ENCODE measurements around the gene OR10G8.
"Not testable (repeated sequence)": the region's sequence is repeated elsewhere in the genome, so short reads cannot be mapped to it uniquely, and the experiment has no call there.

OR10G8 gene, protein sequence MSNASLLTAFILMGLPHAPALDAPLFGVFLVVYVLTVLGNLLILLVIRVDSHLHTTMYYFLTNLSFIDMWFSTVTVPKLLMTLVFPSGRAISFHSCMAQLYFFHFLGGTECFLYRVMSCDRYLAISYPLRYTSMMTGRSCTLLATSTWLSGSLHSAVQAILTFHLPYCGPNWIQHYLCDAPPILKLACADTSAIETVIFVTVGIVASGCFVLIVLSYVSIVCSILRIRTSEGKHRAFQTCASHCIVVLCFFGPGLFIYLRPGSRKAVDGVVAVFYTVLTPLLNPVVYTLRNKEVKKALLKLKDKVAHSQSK

DNA sequence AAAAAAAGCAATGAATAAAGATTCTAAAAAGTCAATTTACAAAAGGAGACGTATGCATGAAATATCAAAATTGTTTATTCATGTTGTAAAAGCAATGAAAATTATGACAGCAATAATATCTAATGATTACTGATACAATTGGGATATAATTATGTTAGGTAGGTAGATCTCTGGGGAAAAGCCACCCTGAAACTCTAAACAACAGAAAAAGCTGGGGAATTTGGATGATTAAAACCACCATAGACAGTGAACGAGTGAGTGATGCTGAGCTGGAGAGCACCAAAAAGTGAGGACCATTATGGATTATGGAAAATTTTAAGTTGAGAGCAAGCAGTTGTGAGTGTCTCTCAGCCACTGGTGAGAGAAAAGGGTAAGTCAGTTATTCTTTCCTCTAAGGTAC, at the start of gene OR10G8:
Gene OR10G8 (plus strand): TSS at position 301 of the 400 bp plus-strand sequence. CDS start 2,825 bp downstream, outside the sequence.
- no peak for DNase-seq

GRCh38 chr11:123977731-123978347, 48.8 kb upstream of the OR10G8 start, which contains the start of gene OR10S1:
Gene OR10S1, minus strand, starts transcription at chr11:123977781. Its CDS starts 117 bp downstream, at chr11:123977664.
- no peak for DNase-seq

DNA sequence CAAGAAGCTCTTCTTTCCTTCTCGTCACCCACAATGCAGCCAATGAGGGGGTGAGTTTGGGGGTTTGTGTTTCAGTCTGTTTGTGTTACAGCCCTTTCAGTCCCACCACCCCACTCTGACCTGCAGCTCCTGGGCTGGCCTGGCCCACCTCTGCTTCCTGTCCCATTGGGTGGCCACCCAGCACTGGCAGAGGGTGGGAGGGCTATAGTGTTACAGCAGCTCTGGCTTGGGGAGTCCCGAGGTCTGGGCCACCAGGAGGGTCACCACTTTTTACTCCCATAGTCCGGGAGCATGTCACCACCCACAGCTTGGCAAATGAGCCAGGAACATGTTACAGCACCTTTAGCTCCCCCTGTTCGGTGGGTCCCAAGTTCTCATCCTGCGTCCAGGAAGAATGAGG, 47.3 kb upstream of the OR10G8 start:
- no peak for DNase-seq

DNA sequence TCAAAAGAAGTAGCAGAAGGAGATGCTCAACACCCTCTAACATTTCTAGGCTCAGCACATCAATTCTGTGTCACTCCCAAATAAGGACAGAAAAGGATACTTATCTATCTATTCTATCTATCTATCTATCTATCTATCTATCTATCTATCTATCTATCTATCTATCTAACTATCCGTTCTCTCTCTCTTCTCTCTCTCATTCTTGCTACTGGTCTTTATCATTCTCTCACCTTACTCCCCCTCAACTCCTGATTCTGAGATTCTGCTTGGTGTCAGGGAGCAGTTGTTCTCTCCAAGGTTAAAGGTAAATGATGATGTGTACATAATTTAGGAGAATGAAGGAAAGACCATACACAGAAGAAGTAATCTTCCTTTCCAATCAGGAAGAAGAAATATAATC, 31.5 kb upstream of the OR10G8 start, which contains the start of gene OR10G6:
Gene OR10G6 (minus strand): TSS at position 43 of the 400 bp plus-strand sequence. CDS start 0 bp downstream, at position 43.
- DNase-seq: no peak

DNA sequence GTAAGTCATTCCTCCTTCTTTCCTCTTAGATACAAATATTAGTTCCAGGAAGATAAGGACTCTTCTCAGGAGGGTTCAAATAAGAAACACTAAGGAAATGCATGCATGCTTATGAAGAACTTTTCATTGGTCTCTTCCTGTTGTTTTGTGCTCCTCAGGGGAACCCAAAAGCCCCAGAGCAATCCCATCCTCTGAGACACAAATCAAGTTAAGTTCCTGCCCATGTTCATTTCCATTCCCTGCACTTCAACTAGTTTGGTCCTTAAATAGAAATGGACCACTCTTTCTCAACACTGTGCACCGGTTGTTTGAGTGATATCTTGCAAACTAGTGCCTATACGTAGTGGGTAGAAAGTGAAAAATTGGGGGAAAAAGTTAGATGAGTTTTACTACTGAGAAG, 13.9 kb upstream of the OR10G8 start, which contains the start of gene OR10G4:
Gene OR10G4 (plus strand): TSS at position 301 of the 400 bp plus-strand sequence. CDS start 2,578 bp downstream, outside the sequence.
- no peak for DNase-seq

- not testable (repeated sequence) for DNase-seq
Observed at GRCh38 chr11:124015837-124016236, 10.8 kb upstream of the OR10G8 start.

DNA sequence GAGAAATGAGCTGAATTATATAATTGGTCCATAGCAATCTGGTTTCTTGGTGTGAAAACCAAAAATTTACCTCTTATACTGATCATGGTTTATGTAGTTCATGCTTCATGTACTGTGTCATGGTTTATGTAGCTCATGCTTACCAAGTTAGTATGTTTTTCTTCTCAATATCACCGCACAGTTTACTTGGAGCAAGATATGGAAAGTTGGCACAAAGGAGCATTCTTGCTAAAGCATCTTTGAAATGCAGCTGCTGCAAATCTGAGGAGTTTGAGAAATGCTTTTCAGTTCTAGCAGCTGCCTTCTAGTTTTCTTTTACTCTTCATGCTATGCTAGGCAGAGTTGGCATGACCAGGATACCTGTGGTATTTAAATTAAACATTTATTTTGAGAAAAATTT, 10.1 kb downstream of the OR10G8 start:
- no peak for DNase-seq

DNA sequence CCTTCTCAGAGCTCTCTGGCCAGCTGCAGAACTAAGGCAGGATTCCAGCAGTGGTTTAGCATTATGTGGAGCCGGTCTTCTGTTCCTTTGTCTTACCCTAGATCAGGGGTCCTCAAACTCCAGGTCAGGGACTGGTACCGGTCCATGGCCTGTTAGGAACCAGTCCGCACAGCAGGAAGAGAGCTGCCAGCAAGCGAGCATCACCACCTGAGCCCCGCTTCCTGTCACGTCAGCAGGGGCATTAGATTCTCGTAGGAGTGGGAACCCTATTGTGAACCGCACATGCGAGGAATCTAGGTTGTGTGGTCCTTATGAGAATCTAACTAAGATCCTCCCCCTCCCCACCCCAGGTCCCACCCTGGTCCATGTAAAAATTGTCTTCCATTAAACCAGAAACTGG, 13.0 kb downstream of the OR10G8 start:
- DNase-seq: no peak

DNA sequence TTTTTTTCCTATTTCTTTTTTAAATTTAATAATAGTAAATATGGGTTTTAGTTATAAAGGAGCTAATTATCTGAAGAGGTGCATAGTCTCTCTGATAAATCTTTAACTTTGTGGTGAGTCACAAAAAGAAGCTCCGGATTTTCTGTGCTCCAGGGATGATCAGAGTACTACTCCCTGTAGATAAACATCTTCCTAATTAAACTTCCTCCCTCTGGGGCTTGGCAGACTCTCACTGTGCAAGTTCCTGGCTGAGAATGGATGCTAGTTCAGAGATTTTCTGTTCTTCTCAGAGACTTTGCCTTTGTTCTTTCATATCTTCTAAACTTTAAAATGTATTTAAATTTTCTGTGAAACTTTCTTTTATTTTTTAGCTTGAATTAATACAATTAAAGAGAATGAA, 14.7 kb downstream of the OR10G8 start, which contains the start of gene OR10G7:
Gene OR10G7 (minus strand): TSS at position 72 of the 400 bp plus-strand sequence. CDS start 2,324 bp downstream, outside the sequence.
- DNase-seq: no peak

DNA sequence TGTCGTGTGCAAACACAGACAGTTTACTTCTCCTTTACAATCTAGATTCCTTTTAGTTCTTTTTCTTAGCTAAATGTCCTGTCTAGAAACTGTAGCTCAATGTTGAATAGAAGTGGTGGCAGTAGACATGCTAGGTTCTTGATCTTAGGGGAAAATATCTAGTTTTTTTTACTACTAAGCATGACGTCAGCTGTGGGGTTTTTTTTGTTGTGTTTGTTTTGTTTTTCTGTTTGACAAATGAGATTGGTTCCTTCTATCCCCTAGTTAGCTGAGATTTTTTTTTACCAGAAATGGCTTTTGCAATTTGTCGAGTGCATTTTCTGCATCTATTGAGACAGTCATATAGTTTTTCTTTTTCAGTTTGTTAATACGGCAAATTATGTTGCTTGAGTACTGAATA, 16.8 kb downstream of the OR10G8 start:
- no peak for DNase-seq

- DNase-seq: no peak
Observed at GRCh38 chr11:124050748-124051147, 24.1 kb downstream of the OR10G8 start.

- DNase-seq: no peak
Observed at GRCh38 chr11:124052966-124053365, 26.4 kb downstream of the OR10G8 start.

- no peak for DNase-seq
Observed at GRCh38 chr11:124068601-124069110, 42.1 kb downstream of the OR10G8 start.

- peak; percentile 72 for DNase-seq
Observed at GRCh38 chr11:124069429-124070401, 43.1 kb downstream of the OR10G8 start.

GRCh38 chr11:124070915-124071622, 44.5 kb downstream of the OR10G8 start:
- peak; percentile 72 for DNase-seq

DNA sequence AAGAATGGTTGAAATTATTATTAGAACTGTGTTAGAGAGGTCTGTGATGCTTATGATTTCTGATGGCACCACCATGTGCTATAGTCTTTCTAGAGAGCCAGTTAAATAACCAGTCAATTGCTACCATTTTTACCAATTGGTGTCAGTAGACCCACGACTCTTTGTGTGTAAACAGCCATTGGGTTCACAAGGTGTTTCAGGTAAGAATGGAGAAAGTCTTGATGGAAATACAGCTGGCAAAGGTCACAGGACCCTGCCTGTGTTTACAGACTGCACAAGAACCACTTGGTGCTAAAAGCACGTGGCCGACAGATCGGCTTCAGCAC, 45.0 kb downstream of the OR10G8 start:
- no peak for DNase-seq

GRCh38 chr11:124072147-124072546, 45.5 kb downstream of the OR10G8 start:
- DNase-seq: no peak

DNA sequence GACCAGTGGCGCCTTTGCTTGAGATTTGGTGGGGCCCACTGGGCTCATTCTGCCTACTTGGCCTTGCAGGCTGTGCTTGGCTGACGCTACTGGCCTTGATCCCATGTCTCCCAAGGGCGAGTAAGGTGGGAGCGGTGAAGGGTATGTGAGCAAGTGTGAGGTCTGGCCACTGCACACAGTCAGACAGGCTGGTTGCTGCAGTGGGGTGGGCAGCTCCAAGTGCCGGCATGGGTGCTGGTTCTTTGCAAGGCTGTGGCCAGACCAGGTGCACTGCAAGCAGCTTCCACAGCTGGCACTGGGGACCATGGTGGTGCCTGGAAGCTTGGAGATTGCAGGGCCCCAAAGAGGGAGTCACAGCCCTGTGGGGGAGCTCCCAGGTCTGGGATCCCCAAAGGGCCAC, 48.0 kb downstream of the OR10G8 start:
- DNase-seq: no peak

DNA sequence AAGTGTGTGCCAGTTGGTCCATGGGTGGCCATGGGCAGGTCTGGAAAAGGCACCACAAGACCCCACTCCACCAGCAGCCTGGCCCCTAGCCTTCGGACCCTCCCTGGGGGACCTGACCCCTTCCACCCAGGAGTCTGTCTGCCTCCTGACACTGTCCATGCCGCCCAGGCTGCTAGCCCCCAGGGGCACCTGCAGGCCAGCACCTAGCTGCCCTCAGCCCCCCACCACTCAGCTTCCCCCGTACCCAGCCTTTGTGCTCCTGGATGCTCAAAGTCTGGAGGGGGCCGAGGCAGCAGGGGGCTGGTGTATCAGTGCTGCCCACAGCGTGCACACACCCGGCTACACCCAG, 48.9 kb downstream of the OR10G8 start:
- DNase-seq: no peak

GRCh38 chr11:124075841-124076651, 49.4 kb downstream of the OR10G8 start:
- peak; percentile 41 for DNase-seq

DNA sequence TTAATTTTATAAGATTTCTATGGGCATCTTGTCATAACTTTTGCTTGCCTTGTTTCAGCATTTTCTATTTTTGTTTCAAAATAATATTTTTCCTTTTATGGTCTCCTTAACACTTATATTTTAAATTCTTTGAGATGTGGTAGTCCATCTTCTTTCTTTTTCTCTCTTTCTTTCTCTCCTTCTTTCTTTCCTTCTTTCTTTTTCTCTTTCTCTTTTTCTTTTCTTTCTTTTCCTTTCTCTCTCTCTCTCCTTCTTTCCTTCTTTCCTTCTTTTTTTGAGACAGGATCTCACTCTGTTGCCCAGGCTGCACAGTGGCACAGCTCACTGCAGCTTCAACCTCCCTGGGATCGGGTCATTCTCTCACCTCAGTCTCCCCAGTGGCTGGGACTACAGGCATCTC, 50.7 kb downstream of the OR10G8 start:
- DNase-seq: no peak
